HG02970 (cell line): ENCODE measurements around the gene SHMT2.

Experiments used
- ATAC-seq: cut with Tn5 transposase; IDR thresholded peaks from one replicate; pipeline ENCODE4 v1.9.1; 2021; ENCODE audit warnings: mild to moderate bottlenecking, moderate library complexity, moderate number of reproducible peaks; ENCODE audit not compliant: unreplicated experiment, low FRiP score

Gene SHMT2

GRCh38 chr12:57237932-57238853 lies 8.7 kb downstream of the SHMT2 start:
- no peak for ATAC-seq

GRCh38 chr12:57238854-57239554 lies 9.5 kb downstream of the SHMT2 start:
- peak; percentile 61 for ATAC-seq

- ATAC-seq: no peak
Measured at GRCh38 chr12:57239587-57240065, 10.1 kb downstream of the SHMT2 start.

GRCh38 chr12:57240066-57240921 lies 10.8 kb downstream of the SHMT2 start:
- ATAC-seq: no peak

- ATAC-seq: no peak
Measured at GRCh38 chr12:57240926-57241401, 11.5 kb downstream of the SHMT2 start.

GRCh38 chr12:57241402-57242310 lies 12.1 kb downstream of the SHMT2 start:
- no peak for ATAC-seq

- no peak for ATAC-seq
Measured at GRCh38 chr12:57242329-57242690, 12.8 kb downstream of the SHMT2 start.

GRCh38 chr12:57242691-57243454 lies 13.4 kb downstream of the SHMT2 start:
- ATAC-seq: no peak

- no peak for ATAC-seq
Measured at GRCh38 chr12:57243521-57244311, 14.2 kb downstream of the SHMT2 start.

GRCh38 chr12:57244312-57244696 lies 14.8 kb downstream of the SHMT2 start:
- ATAC-seq: no peak

- ATAC-seq: no peak
Measured at GRCh38 chr12:57247041-57247440, 17.5 kb downstream of the SHMT2 start.

GRCh38 chr12:57248934-57249742 lies 19.6 kb downstream of the SHMT2 start:
- no peak for ATAC-seq

GRCh38 chr12:57250541-57250940 lies 21.0 kb downstream of the SHMT2 start:
- ATAC-seq: no peak

GRCh38 chr12:57250956-57251355 lies 21.4 kb downstream of the SHMT2 start, which contains the start of gene STAC3:
Gene STAC3, minus strand, starts transcription at chr12:57251187. Its CDS starts 1,551 bp downstream, at chr12:57249636.
- ATAC-seq: no peak

GRCh38 chr12:57254506-57255280 lies 25.2 kb downstream of the SHMT2 start:
- no peak for ATAC-seq

GRCh38 chr12:57255916-57256315 lies 26.4 kb downstream of the SHMT2 start:
- ATAC-seq: no peak
